ENCODE data around the gene CRYL1.

DNA sequence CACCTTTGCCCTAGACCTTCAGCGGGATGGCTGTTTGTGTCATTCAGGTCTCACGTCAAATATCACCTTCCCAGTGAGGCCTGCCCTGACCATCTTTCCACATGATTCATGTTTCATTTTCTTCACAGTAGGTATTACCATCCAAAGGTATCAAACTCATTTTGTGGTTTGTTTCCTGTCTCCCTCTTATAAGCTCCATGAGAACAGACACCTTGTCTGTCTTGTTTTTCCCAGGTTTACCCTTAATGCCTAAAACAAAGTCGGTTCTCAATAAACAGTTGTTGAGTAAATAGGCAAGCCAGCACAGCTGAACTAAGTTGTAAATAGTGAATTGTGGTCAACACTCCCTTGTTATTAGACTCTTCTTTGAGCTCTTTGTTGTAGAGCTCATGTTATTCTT lies 170.9 kb downstream of the CRYL1 start:
- no peak for TF ChIP-seq POLR2A (IDR thresholded peaks at IDR 0.05; ENCODE audit: low read depth, low read length)
- no peak for TF ChIP-seq POLR2AphosphoS5 (IDR thresholded peaks at IDR 0.05; ENCODE audit: low read depth, low read length)
- no peak for TF ChIP-seq PAX5 (IDR thresholded peaks at IDR 0.05; ENCODE audit: insufficient read depth, low read length, severe bottlenecking)
